H1 (cell line): Measurements from ENCODE around the gene BBLN. TPM values are rescaled to one million over a fixed set of nuclear protein-coding genes. Genes with fewer than 3 reads are reported as not detected.

ENCODE experiments used
- BRCA1 ChIP-seq: IDR thresholded peaks from 2 replicates; pipeline ENCODE4 v1.6.1; 2012; ENCODE audit warnings: low read depth, low read length, improper control_type of control experiment
- CHD2 ChIP-seq: IDR thresholded peaks from 2 replicates; pipeline ENCODE4 v1.6.1; 2012; ENCODE audit warnings: low read length, improper control_type of control experiment
- CHD7 ChIP-seq: fragments of 300-600 bp; sonication (generic); IDR thresholded peaks from 2 replicates; pipeline ENCODE4 v1.7.1; 2012; ENCODE audit warnings: low read length, moderate library complexity, mild to moderate bottlenecking, inconsistent platforms; ENCODE audit not compliant: insufficient replicate concordance
- MAX ChIP-seq: IDR thresholded peaks from 2 replicates; pipeline ENCODE4 v1.6.1; 2012; ENCODE audit warnings: inconsistent platforms
- polyA plus RNA-seq, 7 experiments: library from polyadenylated mRNA; depleted of rRNA in 3 of 7; stranded (reverse) in 5 of 7; unstranded in 2 of 7; fragments of >200 nt in 5 of 7; fragments of 200-250 nt in 2 of 7; gene quantifications; 1 replicate in 5 of 7; 2 replicates in 1 of 7; 4 replicates in 1 of 7; pipeline versions ENCODE4 v1.2.1 to v1.2.3, GENCODE V29; 2011 to 2013; ENCODE audit warnings: missing spikeins in 2 of 7, mixed read lengths in 2 of 7
- total RNA-seq: library from RNA; stranded (reverse); fragmentation: NEBNext Ultra II Directional; extraction: Animal tissue kit (Norgen Biotek cat#: 25700); gene quantifications from 2 replicates; pipeline ENCODE4 v1.2.1, GENCODE V29; 2021

Gene BBLN
- total and polyA plus RNA-seq, 2 of the 8 experiments (the other 6 are each of a cell fraction or from before 2014, with no cell fraction given) = 63.1 to 164 TPM

GRCh38 chr9:128142061-128142460 lies 18.0 kb upstream of the BBLN start (continued):
- TF ChIP-seq CHD7 (no peak), MAX (no peak), BRCA1 (no peak), CHD2 (no peak)
